ENCODE data around the gene CDC42BPG. TPM values are rescaled to one million over a fixed set of nuclear protein-coding genes. Genes with fewer than 3 reads are reported as not detected.
A peak's percentile ranks its signal among the peaks of the same experiment; 100 is the strongest.

Gene CDC42BPG
- total and polyA plus RNA-seq, 10 of the 15 experiments (the other 5 are each of a cell fraction or from before 2014, with no cell fraction given) = 0.02 to 1.3 (median 0.09) TPM; not detected in 1

DNA sequence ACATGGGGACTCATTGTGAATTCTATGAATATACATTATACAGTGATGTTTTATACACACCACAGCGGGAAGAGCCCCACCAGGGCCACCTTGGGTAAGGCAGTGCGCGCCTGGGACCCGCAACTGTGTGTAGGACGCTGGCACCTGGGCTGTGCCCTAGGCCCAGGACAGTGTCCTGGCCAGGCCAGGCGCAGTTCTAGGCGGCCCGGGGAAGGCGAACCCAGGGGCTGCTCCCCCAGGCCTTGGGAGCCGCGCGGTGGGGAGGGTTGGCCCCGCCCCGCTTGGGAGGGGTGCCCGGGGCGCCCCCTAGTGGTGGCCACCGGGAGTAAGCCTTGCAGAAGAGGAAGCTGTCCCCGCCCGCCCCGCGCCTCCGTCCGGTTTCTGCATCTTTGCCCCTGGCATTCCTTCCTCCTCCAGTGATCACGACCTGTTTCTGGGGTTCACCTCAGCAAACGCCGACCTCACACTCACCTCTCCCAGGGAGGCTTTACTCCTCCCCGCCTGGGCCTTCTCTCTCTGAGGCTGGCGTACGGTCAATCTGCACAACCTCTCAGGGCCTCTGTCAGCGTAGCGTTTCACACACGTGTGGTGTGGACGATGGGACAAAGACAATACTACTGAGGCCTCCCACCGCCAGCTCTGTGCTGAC lies 43.4 kb upstream of the CDC42BPG start (continued):
- peak; percentile 63; the same call in 1 of the 2 replicates for TF ChIP-seq SMC3 (IDR thresholded peaks at IDR 0.05; ENCODE audit: borderline replicate concordance, low read length)
- TF ChIP-seq, protein P1, sequence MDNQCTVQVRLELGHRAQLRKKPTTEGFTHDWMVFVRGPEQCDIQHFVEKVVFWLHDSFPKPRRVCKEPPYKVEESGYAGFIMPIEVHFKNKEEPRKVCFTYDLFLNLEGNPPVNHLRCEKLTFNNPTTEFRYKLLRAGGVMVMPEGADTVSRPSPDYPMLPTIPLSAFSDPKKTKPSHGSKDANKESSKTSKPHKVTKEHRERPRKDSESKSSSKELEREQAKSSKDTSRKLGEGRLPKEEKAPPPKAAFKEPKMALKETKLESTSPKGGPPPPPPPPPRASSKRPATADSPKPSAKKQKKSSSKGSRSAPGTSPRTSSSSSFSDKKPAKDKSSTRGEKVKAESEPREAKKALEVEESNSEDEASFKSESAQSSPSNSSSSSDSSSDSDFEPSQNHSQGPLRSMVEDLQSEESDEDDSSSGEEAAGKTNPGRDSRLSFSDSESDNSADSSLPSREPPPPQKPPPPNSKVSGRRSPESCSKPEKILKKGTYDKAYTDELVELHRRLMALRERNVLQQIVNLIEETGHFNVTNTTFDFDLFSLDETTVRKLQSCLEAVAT (IDR thresholded peaks at IDR 0.05) = peak; percentile 69
- no peak for TF ChIP-seq SIN3A (IDR thresholded peaks at IDR 0.05; ENCODE audit: low read depth, low read length)
- TF ChIP-seq, protein P2, sequence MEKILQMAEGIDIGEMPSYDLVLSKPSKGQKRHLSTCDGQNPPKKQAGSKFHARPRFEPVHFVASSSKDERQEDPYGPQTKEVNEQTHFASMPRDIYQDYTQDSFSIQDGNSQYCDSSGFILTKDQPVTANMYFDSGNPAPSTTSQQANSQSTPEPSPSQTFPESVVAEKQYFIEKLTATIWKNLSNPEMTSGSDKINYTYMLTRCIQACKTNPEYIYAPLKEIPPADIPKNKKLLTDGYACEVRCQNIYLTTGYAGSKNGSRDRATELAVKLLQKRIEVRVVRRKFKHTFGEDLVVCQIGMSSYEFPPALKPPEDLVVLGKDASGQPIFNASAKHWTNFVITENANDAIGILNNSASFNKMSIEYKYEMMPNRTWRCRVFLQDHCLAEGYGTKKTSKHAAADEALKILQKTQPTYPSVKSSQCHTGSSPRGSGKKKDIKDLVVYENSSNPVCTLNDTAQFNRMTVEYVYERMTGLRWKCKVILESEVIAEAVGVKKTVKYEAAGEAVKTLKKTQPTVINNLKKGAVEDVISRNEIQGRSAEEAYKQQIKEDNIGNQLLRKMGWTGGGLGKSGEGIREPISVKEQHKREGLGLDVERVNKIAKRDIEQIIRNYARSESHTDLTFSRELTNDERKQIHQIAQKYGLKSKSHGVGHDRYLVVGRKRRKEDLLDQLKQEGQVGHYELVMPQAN (conservative IDR thresholded peaks at IDR 0.05) = no peak
- TF ChIP-seq HDGF (IDR thresholded peaks at IDR 0.05) = peak; percentile 97
- TF ChIP-seq, protein P3, sequence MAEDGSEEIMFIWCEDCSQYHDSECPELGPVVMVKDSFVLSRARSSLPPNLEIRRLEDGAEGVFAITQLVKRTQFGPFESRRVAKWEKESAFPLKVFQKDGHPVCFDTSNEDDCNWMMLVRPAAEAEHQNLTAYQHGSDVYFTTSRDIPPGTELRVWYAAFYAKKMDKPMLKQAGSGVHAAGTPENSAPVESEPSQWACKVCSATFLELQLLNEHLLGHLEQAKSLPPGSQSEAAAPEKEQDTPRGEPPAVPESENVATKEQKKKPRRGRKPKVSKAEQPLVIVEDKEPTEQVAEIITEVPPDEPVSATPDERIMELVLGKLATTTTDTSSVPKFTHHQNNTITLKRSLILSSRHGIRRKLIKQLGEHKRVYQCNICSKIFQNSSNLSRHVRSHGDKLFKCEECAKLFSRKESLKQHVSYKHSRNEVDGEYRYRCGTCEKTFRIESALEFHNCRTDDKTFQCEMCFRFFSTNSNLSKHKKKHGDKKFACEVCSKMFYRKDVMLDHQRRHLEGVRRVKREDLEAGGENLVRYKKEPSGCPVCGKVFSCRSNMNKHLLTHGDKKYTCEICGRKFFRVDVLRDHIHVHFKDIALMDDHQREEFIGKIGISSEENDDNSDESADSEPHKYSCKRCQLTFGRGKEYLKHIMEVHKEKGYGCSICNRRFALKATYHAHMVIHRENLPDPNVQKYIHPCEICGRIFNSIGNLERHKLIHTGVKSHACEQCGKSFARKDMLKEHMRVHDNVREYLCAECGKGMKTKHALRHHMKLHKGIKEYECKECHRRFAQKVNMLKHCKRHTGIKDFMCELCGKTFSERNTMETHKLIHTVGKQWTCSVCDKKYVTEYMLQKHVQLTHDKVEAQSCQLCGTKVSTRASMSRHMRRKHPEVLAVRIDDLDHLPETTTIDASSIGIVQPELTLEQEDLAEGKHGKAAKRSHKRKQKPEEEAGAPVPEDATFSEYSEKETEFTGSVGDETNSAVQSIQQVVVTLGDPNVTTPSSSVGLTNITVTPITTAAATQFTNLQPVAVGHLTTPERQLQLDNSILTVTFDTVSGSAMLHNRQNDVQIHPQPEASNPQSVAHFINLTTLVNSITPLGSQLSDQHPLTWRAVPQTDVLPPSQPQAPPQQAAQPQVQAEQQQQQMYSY (CRISPR knock-in tag; IDR thresholded peaks at IDR 0.05) = no peak
- TF ChIP-seq SMAD1 (IDR thresholded peaks at IDR 0.05; ENCODE audit: low read depth, partially characterized antibody) = no peak
- TF ChIP-seq, protein P4, sequence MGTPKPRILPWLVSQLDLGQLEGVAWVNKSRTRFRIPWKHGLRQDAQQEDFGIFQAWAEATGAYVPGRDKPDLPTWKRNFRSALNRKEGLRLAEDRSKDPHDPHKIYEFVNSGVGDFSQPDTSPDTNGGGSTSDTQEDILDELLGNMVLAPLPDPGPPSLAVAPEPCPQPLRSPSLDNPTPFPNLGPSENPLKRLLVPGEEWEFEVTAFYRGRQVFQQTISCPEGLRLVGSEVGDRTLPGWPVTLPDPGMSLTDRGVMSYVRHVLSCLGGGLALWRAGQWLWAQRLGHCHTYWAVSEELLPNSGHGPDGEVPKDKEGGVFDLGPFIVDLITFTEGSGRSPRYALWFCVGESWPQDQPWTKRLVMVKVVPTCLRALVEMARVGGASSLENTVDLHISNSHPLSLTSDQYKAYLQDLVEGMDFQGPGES (IDR thresholded peaks at IDR 0.05) = no peak
- TF ChIP-seq, protein P5, sequence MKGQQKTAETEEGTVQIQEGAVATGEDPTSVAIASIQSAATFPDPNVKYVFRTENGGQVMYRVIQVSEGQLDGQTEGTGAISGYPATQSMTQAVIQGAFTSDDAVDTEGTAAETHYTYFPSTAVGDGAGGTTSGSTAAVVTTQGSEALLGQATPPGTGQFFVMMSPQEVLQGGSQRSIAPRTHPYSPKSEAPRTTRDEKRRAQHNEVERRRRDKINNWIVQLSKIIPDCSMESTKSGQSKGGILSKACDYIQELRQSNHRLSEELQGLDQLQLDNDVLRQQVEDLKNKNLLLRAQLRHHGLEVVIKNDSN (IDR thresholded peaks at IDR 0.05; ENCODE audit: borderline replicate concordance, extremely low read length, insufficient read depth, low read depth, low read length) = no peak
- TF ChIP-seq EZH2 (IDR thresholded peaks at IDR 0.05; ENCODE audit: borderline replicate concordance, control insufficient read depth, low read depth, low read length) = no peak
- TF ChIP-seq NBN (IDR thresholded peaks at IDR 0.05) = peak; percentile 59
- peak; percentile 61; the same call in 1 of the 2 replicates for TF ChIP-seq GATAD2B (conservative IDR thresholded peaks at IDR 0.05; ENCODE audit: low read depth)
- TF ChIP-seq HDAC2 (IDR thresholded peaks at IDR 0.05) = no peak
- peak; percentile 72; the same call in 1 of the 2 replicates for TF ChIP-seq YY1 (IDR thresholded peaks at IDR 0.05; ENCODE audit: low read depth, low read length)
- no peak for TF ChIP-seq ZNF217 (IDR thresholded peaks at IDR 0.05)
- no peak for TF ChIP-seq EED (IDR thresholded peaks at IDR 0.05; ENCODE audit: low read depth)
- peak; percentile 38 for TF ChIP-seq SP1 (IDR thresholded peaks at IDR 0.05; ENCODE audit: low read depth, low read length)
- TF ChIP-seq NR2C1 (IDR thresholded peaks at IDR 0.05) = no peak
- 0 out of 2 replicates have a peak, but pooled peaks have one; percentile 16 for TF ChIP-seq CREB1 (IDR thresholded peaks at IDR 0.05; ENCODE audit: low read depth)
- TF ChIP-seq, protein P6, sequence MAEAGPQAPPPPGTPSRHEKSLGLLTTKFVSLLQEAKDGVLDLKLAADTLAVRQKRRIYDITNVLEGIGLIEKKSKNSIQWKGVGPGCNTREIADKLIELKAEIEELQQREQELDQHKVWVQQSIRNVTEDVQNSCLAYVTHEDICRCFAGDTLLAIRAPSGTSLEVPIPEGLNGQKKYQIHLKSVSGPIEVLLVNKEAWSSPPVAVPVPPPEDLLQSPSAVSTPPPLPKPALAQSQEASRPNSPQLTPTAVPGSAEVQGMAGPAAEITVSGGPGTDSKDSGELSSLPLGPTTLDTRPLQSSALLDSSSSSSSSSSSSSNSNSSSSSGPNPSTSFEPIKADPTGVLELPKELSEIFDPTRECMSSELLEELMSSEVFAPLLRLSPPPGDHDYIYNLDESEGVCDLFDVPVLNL (IDR thresholded peaks at IDR 0.05; ENCODE audit: low read depth, low read length) = no peak
- no peak for TF ChIP-seq RFX5 (IDR thresholded peaks at IDR 0.05; ENCODE audit: low read depth, low read length)
